HG03196 (cell line): ENCODE results near the gene FRMD1.

ENCODE experiments used
- ATAC-seq: cut with Tn5 transposase; IDR thresholded peaks from one replicate; pipeline ENCODE4 v1.9.1; 2021; ENCODE audit not compliant: unreplicated experiment

The FRMD1 gene

GRCh38 chr6:168056892-168057527, 22.0 kb downstream of the FRMD1 start:
- no peak for ATAC-seq

GRCh38 chr6:168055696-168056489, 23.1 kb downstream of the FRMD1 start:
- ATAC-seq: no peak

GRCh38 chr6:168054765-168055560, 24.0 kb downstream of the FRMD1 start:
- no peak for ATAC-seq

GRCh38 chr6:168053957-168054471, 25.0 kb downstream of the FRMD1 start:
- no peak for ATAC-seq

- no peak for ATAC-seq
These were observed 25.7 kb downstream of the FRMD1 start for GRCh38 chr6:168053086-168053956.

GRCh38 chr6:168052291-168052891, 26.6 kb downstream of the FRMD1 start:
- ATAC-seq: no peak

GRCh38 chr6:168051648-168052047, 27.4 kb downstream of the FRMD1 start:
- ATAC-seq: no peak

- ATAC-seq: no peak
These were observed 28.0 kb downstream of the FRMD1 start for GRCh38 chr6:168050881-168051586.

GRCh38 chr6:168050225-168050880, 28.7 kb downstream of the FRMD1 start:
- ATAC-seq: no peak

- ATAC-seq: no peak
These were observed 29.2 kb downstream of the FRMD1 start for GRCh38 chr6:168049706-168050224.

GRCh38 chr6:168049277-168049676, 29.7 kb downstream of the FRMD1 start:
- ATAC-seq: no peak

GRCh38 chr6:168048724-168049025, 30.3 kb downstream of the FRMD1 start:
- ATAC-seq: no peak

- no peak for ATAC-seq
These were observed 30.9 kb downstream of the FRMD1 start for GRCh38 chr6:168047841-168048723.

GRCh38 chr6:168046696-168047095, 32.3 kb downstream of the FRMD1 start:
- no peak for ATAC-seq

- ATAC-seq: no peak
These were observed 33.0 kb downstream of the FRMD1 start for GRCh38 chr6:168045706-168046620.

GRCh38 chr6:168045141-168045691, 33.8 kb downstream of the FRMD1 start:
- ATAC-seq: no peak
